SK-N-SH (cell line): ENCODE data around the gene CHCHD3.

Source experiments
- FOXJ3 ChIP-seq: sonication (generic); formaldehyde crosslinking; IDR thresholded peaks from 2 replicates; pipeline ENCODE4 v1.5.1; 2020; ENCODE audit warnings: mild to moderate bottlenecking, missing genetic modification reagents
- FOXM1 ChIP-seq: IDR thresholded peaks from 2 replicates; pipeline ENCODE4 v1.4.0; 2012; ENCODE audit warnings: low read depth, mild to moderate bottlenecking
- TAF1 ChIP-seq: IDR thresholded peaks from 2 replicates; pipeline ENCODE4 v1.6.1; 2012; ENCODE audit warnings: low read depth, mild to moderate bottlenecking, low read length, moderate library complexity, borderline replicate concordance
- TF ChIP-seq, protein P1 (sequence below): fragments of 200-600 bp; sonication (generic); IDR thresholded peaks from 2 replicates; pipeline ENCODE4 v1.6.1; 2017; ENCODE audit warnings: antibody characterized with exemption, mild to moderate bottlenecking, moderate library complexity

DNA sequence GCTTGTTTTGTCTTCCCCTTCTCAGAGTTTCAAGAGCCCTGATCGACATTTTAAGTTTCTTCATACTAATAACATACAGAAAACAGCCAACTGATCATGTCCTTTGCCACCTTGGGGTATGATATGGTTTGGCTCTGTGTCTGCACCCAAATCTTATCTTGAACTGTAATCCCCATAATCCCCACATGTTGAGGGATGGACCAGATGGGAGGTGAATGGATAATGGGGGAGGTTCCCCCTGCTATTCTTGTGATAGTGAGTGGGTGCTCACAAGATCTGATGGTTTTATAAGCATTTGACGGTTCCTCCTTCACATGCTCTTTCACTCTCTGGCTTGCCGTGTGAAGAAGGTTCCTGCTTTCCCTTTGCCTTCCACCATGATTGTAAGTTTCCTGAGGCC is 190.3 kb downstream of the CHCHD3 start:
- TF ChIP-seq, protein P1, sequence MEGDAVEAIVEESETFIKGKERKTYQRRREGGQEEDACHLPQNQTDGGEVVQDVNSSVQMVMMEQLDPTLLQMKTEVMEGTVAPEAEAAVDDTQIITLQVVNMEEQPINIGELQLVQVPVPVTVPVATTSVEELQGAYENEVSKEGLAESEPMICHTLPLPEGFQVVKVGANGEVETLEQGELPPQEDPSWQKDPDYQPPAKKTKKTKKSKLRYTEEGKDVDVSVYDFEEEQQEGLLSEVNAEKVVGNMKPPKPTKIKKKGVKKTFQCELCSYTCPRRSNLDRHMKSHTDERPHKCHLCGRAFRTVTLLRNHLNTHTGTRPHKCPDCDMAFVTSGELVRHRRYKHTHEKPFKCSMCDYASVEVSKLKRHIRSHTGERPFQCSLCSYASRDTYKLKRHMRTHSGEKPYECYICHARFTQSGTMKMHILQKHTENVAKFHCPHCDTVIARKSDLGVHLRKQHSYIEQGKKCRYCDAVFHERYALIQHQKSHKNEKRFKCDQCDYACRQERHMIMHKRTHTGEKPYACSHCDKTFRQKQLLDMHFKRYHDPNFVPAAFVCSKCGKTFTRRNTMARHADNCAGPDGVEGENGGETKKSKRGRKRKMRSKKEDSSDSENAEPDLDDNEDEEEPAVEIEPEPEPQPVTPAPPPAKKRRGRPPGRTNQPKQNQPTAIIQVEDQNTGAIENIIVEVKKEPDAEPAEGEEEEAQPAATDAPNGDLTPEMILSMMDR = no peak
- TF ChIP-seq FOXM1 (no peak), TAF1 (no peak), FOXJ3 (no peak)
